Activated CD4-positive, CD25-positive, alpha-beta regulatory T cell treated with anti-CD3 and anti-CD28 coated beads, Interleukin-2, amount 50 U/mL, for 72 hours (primary cell): Measurements from ENCODE around the gene TAS2R38.

Experiments
- DNase-seq: peaks from one replicate; pipeline ENCODE4 v3.0.0; 2021

The TAS2R38 gene

GRCh38 chr7:141975806-141976523, 2.4 kb upstream of the TAS2R38 start:
- DNase-seq, result peak; percentile 73

GRCh38 chr7:141974831-141975230, 1.3 kb upstream of the TAS2R38 start:
- DNase-seq, result no peak

GRCh38 chr7:141960687-141961422, 12.7 kb downstream of the TAS2R38 start:
- DNase-seq, result no peak

GRCh38 chr7:141956084-141956483, 17.5 kb downstream of the TAS2R38 start:
- no peak for DNase-seq

- DNase-seq, result no peak
Observed at GRCh38 chr7:141954334-141954733, 19.2 kb downstream of the TAS2R38 start.

- no peak for DNase-seq
Observed at GRCh38 chr7:141952461-141952860, 21.1 kb downstream of the TAS2R38 start.

- no peak for DNase-seq
Observed at GRCh38 chr7:141950806-141951205, 22.8 kb downstream of the TAS2R38 start.

GRCh38 chr7:141949911-141950310, 23.7 kb downstream of the TAS2R38 start:
- no peak for DNase-seq

GRCh38 chr7:141949451-141949850, 24.1 kb downstream of the TAS2R38 start:
- no peak for DNase-seq

- DNase-seq, result no peak
Observed at GRCh38 chr7:141949021-141949420, 24.6 kb downstream of the TAS2R38 start.

- DNase-seq, result no peak
Observed at GRCh38 chr7:141946796-141947195, 26.8 kb downstream of the TAS2R38 start, which contains the start of gene CLEC5A. CLEC5A (minus strand) TSS chr7:141946974; CDS start chr7:141946292, 682 bp downstream.

GRCh38 chr7:141945356-141945755, 28.2 kb downstream of the TAS2R38 start:
- DNase-seq, result no peak

GRCh38 chr7:141944811-141945210, 28.8 kb downstream of the TAS2R38 start:
- no peak for DNase-seq

GRCh38 chr7:141943846-141944245, 29.7 kb downstream of the TAS2R38 start:
- no peak for DNase-seq

GRCh38 chr7:141941075-141941474, 32.5 kb downstream of the TAS2R38 start:
- no peak for DNase-seq

GRCh38 chr7:141930211-141930610, 43.4 kb downstream of the TAS2R38 start:
- no peak for DNase-seq

GRCh38 chr7:141928845-141929195, 44.8 kb downstream of the TAS2R38 start:
- DNase-seq, result no peak

GRCh38 chr7:141928146-141928844, 45.3 kb downstream of the TAS2R38 start:
- DNase-seq, result no peak
